Cardiac fibroblast (primary cell): ENCODE measurements around the gene EFCAB14.
"Not testable (repeated sequence)": the region's sequence is repeated elsewhere in the genome, so short reads cannot be mapped to it uniquely, and the experiment has no call there.

Experiments used
- DNase-seq, 2 donors: peaks; one replicate each; pipeline versions ENCODE4 v3.0.0 to v3.0.0-alpha.2; 2010; ENCODE audit warnings: low read depth in 2 of 2
- H3K4me3 ChIP-seq, 2 donors: replicated peaks in 1 of 2; 1 replicate in 1 of 2; 2 replicates in 1 of 2; pipeline ENCODE4 v1.5.1; 2011; ENCODE audit warnings: low read depth in 2 of 2, low read length in 2 of 2, mild to moderate bottlenecking in 2 of 2, moderate library complexity in 1 of 2
- TF ChIP-seq, protein P1 (sequence below): IDR thresholded peaks from one replicate; pipeline ENCODE4 v1.5.1; 2011; ENCODE audit warnings: low read depth, mild to moderate bottlenecking, low read length, inconsistent platforms

Gene EFCAB14

DNA sequence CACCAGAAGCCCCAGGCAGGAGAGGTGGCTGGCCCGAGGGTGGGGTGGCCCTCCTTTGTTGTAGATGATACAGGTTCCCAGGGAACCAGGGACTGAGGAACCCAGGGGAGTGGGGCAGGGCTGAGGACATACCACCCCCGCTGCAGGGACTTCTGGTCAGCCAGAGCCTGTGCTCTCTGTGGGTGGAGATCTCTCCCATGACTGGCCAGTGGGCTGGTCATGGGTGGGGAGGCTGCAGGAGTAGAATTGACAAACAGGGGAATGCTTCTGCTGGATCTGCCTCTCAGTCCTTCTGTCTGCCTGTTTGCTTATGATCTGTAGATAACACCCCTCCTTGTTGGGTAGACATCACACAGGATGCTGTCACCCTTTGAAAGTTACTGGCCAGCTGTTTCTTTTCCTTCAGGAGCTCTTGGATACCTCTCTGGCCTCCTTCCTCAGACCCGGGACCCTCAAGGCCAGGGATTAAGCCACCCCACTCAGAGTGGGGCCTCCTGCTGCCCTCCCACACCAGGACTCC is 2.8 kb upstream of the EFCAB14 start:
- DNase-seq: no peak
- H3K4me3 ChIP-seq: no peak overlapping the region
- TF ChIP-seq, protein P1, sequence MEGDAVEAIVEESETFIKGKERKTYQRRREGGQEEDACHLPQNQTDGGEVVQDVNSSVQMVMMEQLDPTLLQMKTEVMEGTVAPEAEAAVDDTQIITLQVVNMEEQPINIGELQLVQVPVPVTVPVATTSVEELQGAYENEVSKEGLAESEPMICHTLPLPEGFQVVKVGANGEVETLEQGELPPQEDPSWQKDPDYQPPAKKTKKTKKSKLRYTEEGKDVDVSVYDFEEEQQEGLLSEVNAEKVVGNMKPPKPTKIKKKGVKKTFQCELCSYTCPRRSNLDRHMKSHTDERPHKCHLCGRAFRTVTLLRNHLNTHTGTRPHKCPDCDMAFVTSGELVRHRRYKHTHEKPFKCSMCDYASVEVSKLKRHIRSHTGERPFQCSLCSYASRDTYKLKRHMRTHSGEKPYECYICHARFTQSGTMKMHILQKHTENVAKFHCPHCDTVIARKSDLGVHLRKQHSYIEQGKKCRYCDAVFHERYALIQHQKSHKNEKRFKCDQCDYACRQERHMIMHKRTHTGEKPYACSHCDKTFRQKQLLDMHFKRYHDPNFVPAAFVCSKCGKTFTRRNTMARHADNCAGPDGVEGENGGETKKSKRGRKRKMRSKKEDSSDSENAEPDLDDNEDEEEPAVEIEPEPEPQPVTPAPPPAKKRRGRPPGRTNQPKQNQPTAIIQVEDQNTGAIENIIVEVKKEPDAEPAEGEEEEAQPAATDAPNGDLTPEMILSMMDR: no peak

DNA sequence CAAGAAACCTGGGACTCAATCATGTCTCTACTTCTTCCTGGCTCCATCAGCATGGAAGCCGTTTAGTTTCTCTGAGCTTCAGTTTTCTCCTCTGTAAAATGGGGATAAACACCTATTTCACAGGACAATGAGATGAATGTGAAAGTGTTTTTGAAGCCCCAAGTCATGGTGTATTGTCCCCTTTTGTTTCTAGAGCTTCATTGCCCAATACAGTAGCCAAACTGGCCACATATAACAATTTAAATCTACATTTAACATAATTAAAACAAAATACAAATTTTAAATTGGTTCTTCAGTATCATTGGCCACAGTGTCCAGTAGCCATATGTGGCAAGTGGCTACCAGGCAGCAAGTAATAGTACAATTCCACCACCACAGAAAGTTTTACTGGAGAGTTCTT is 2.3 kb upstream of the EFCAB14 start:
- TF ChIP-seq, protein P1: no peak
- DNase-seq: no peak

DNA sequence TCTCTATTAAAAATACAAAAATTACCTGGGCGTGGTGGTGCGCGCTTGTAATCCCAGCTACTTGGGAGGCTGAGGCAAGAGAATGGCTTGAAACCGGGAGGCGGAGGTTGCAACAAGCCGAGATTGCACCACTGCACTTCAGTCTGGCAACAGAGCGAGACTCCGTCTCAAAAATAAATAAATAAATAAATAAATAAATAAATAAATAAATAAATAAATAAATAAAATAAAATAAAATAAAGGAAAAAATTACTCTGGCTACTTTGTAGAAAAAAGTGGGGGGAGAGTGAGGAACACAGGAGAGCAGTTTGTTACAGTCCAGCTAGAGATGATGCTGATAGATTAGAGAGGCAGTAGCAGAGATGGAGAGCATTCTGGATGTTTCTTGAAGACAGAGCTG is 1.4 kb upstream of the EFCAB14 start:
- DNase-seq, H3K4me3 ChIP-seq: not testable (repeated sequence)

More for the DNA sequence above, 2.3 kb upstream of the EFCAB14 start:
- no peak overlapping the region for H3K4me3 ChIP-seq

DNA sequence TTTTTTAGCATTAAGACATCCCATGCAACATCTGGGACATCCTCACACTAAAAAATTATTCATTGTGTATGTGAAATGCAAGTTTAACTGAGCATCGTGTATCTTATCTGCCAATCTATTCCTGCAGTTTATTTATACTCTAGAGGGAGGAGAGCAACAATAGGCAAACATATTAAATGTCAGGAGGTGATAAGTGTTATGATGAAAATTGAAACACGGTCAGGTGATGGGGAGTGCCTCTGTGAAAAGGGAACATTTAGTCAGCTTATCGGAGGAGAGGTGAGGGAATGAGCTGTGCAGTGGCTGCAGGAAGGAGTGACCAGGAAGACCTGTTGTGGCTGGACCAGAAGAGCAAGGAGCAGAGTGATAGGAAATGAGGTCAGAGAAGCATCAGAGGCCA is 775 bp upstream of the EFCAB14 start:
- no peak overlapping the region for H3K4me3 ChIP-seq
- TF ChIP-seq, protein P1: no peak
- no peak for DNase-seq

DNA sequence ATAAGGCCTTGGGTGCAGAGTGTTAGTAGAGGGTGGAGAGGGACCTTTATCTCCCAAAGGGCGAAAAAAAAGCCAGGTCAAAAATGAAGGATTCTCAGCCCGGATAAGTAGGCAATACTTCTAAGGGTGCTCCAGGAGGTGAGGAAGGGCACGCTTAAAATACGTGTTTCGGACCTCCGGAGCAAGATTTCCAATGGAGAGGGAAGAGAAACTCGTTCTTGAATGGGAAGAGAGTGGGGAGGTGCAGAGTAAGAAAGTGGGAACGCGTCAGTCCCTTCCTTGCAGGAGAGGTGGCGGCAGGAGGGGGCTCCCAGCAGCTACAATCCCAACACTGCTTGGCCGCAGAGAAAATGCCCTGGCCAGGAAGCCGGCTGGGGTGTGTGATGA is 581 bp downstream of the EFCAB14 start:
- peak overlapping the region; percentile 86 to 95 for H3K4me3 ChIP-seq
- no peak for DNase-seq
- TF ChIP-seq, protein P1: no peak

DNA sequence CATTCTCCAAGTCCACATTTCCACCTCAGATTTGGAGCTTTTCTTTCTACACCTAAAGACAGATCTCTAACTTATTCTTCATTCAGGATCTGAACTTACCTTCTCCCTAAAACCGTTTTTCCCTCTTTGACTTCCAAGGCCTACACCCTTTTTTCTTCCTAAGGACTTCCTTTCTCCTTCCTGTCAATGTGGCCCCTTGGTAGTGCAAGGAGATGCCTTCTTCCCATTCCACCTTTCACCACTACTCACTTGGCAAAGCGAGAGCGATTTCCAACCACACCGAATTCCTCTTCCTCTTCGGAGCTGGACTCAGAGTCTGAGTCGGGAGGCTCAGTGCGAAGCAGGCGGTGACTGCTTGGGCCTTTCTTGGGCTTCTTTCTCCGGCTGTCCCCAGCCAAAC is 1.3 kb downstream of the EFCAB14 start:
- DNase-seq: no peak
- TF ChIP-seq, protein P1: no peak
- H3K4me3 ChIP-seq: peak overlapping the region; percentile 86 to 95

DNA sequence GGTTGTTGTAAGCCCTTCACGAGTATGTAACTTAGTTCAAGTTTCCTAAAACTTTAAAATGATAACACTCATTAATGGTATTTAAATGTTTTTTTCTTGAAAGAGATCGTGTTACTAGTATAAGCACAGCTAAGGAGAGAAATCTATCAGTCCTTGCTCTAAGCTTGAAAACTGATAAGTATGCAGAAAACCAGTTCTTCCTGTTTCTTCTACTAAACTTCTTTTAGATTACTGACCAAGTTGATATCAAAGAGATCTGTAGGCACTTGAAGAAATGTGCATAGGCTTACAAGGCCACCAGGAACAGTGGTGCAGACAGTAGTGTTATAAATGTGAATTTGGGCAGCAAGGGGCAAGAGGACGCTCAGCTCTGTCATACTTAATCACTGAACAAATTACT is 3.9 kb downstream of the EFCAB14 start:
- DNase-seq: no peak
- TF ChIP-seq, protein P1: no peak

More for the DNA sequence above, 3.9 kb downstream of the EFCAB14 start:
- H3K4me3 ChIP-seq: no peak overlapping the region
